GM12878 (cell line): Measurements from ENCODE around the gene TCF7L2. TPM values are rescaled to one million over a fixed set of nuclear protein-coding genes. Genes with fewer than 3 reads are reported as not detected.

Experiments used
- ASH2L ChIP-seq: fragments of 300-600, 200-600 bp; sonication (generic); IDR thresholded peaks from 2 replicates; pipeline ENCODE4 v1.6.1; 2017; ENCODE audit warnings: low read depth, mild to moderate bottlenecking, borderline replicate concordance
- BCLAF1 ChIP-seq: fragments of 450-650 bp; IDR thresholded peaks from 2 replicates; pipeline ENCODE4 v1.6.1; 2017; ENCODE audit warnings: antibody characterized with exemption, mild to moderate bottlenecking, moderate library complexity
- CBX5 ChIP-seq: sonication (generic); IDR thresholded peaks from 2 replicates; pipeline ENCODE4 v1.6.1; 2016; ENCODE audit warnings: low read depth, moderate library complexity, mild to moderate bottlenecking, inconsistent platforms
- DPF2 ChIP-seq: fragments of 450-650 bp; IDR thresholded peaks from 2 replicates; pipeline ENCODE4 v1.6.1; 2017; ENCODE audit warnings: mild to moderate bottlenecking
- IRF5 ChIP-seq: fragments of 450-650 bp; IDR thresholded peaks from 2 replicates; pipeline ENCODE4 v1.6.1; 2017; ENCODE audit warnings: borderline replicate concordance
- SMAD1 ChIP-seq: fragments of 450-650 bp; IDR thresholded peaks from 2 replicates; pipeline ENCODE4 v1.6.1; 2018; ENCODE audit warnings: mild to moderate bottlenecking, low read depth; ENCODE audit not compliant: partially characterized antibody
- SMARCA5 ChIP-seq: fragments of 450-650 bp; IDR thresholded peaks from 2 replicates; pipeline ENCODE4 v1.6.1; 2017; ENCODE audit warnings: mild to moderate bottlenecking
- SUZ12 ChIP-seq: fragments of 200-600 bp; sonication (generic); IDR thresholded peaks from one replicate; pipeline ENCODE4 v1.6.1; 2018; ENCODE audit warnings: antibody characterized with exemption, mild to moderate bottlenecking; ENCODE audit not compliant: unreplicated experiment
- YBX1 ChIP-seq: fragments of 450-650 bp; IDR thresholded peaks from 2 replicates; pipeline ENCODE4 v1.6.1; 2016; ENCODE audit warnings: antibody characterized with exemption
- ZBTB4 ChIP-seq: fragments of 450-650 bp; formaldehyde crosslinking; IDR thresholded peaks from 2 replicates; pipeline ENCODE4 v1.4.0; 2022; ENCODE audit warnings: mild to moderate bottlenecking, moderate library complexity
- polyA plus RNA-seq, 11 experiments: library from polyadenylated mRNA; depleted of rRNA in 4 of 11; unstranded in 6 of 11; stranded (reverse) in 5 of 11; fragments of >200 nt; fragmentation: Nextera tagmentation in 4 of 11; fragmentation: Illumina TruSeq in 1 of 11; extraction: Ambion mirVana in 4 of 11; extraction: Trizol in 1 of 11; gene quantifications; 1 replicate in 1 of 11; 2 replicates in 10 of 11; pipeline versions ENCODE4 v1.2.1 to v1.2.3, GENCODE V29; 2011 to 2016; ENCODE audit warnings: inconsistent platforms in 2 of 11, missing spikeins in 2 of 11, low read depth in 1 of 11
- total RNA-seq, 4 experiments: library from RNA; depleted of rRNA in 3 of 4; stranded (reverse); fragments of >200 nt in 3 of 4; fragmentation: Illumina TruSeq in 1 of 4; extraction: Trizol in 1 of 4; gene quantifications; 2 replicates each; pipeline versions ENCODE4 v1.2.1 to v1.2.3, GENCODE V29; 2013 to 2021
- TF ChIP-seq, protein P1 (sequence below): IDR thresholded peaks from 2 replicates; pipeline ENCODE4 v1.6.1; 2012; ENCODE audit warnings: low read depth, low read length, improper control_type of control experiment
- TF ChIP-seq, protein P2 (sequence below), 3 experiments: IDR thresholded peaks in 2 of 3; conservative IDR thresholded peaks in 1 of 3; 2 replicates each; pipeline ENCODE4 v1.5.1; 2011; ENCODE audit warnings: low read depth in 3 of 3, low read length in 3 of 3, mild to moderate bottlenecking in 3 of 3, control low read depth in 2 of 3, moderate library complexity in 2 of 3, inconsistent platforms in 1 of 3, mixed read lengths in 1 of 3; ENCODE audit not compliant: control insufficient read depth in 2 of 3, insufficient read depth in 1 of 3; ENCODE audit errors: extremely low read depth in 1 of 3

The TCF7L2 gene
- total and polyA plus RNA-seq, 10 of the 15 experiments (the other 5 are each of a cell fraction or from before 2014, with no cell fraction given): 0.02 to 1.1 (median 0.35) TPM; not detected in 4

GRCh38 chr10:112934193-112934592, 15.9 kb upstream of the TCF7L2 start (continued):
- TF ChIP-seq BCLAF1 (no peak), IRF5 (no peak), DPF2 (no peak), SUZ12 (no peak), YBX1 (no peak), ASH2L (no peak), ZBTB4 (no peak), CBX5 (no peak), SMARCA5 (no peak), SMAD1 (no peak)
- TF ChIP-seq, protein P1, sequence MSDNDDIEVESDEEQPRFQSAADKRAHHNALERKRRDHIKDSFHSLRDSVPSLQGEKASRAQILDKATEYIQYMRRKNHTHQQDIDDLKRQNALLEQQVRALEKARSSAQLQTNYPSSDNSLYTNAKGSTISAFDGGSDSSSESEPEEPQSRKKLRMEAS: no peak
- TF ChIP-seq, protein P2, sequence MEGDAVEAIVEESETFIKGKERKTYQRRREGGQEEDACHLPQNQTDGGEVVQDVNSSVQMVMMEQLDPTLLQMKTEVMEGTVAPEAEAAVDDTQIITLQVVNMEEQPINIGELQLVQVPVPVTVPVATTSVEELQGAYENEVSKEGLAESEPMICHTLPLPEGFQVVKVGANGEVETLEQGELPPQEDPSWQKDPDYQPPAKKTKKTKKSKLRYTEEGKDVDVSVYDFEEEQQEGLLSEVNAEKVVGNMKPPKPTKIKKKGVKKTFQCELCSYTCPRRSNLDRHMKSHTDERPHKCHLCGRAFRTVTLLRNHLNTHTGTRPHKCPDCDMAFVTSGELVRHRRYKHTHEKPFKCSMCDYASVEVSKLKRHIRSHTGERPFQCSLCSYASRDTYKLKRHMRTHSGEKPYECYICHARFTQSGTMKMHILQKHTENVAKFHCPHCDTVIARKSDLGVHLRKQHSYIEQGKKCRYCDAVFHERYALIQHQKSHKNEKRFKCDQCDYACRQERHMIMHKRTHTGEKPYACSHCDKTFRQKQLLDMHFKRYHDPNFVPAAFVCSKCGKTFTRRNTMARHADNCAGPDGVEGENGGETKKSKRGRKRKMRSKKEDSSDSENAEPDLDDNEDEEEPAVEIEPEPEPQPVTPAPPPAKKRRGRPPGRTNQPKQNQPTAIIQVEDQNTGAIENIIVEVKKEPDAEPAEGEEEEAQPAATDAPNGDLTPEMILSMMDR (IDR thresholded peaks at IDR 0.05 in 2 of 3, conservative IDR thresholded peaks at IDR 0.05 in 1 of 3; ENCODE audit: control insufficient read depth in 2 of 3, extremely low read depth in 1 of 3, insufficient read depth in 1 of 3, low read depth in 3 of 3, low read length in 3 of 3): no peak
